GM18861 (cell line): ENCODE data around the gene ARMC7.
A peak's percentile ranks its signal among the peaks of the same experiment; 100 is the strongest.
"Not testable (repeated sequence)": the region's sequence is repeated elsewhere in the genome, so short reads cannot be mapped to it uniquely, and the experiment has no call there.

Source experiments
- ATAC-seq: cut with Tn5 transposase; IDR thresholded peaks from one replicate; pipeline ENCODE4 v1.9.1; 2021; ENCODE audit not compliant: unreplicated experiment

Gene ARMC7

GRCh38 chr17:75127936-75128335, 18.2 kb downstream of the ARMC7 start:
- ATAC-seq: not testable (repeated sequence)

GRCh38 chr17:75128694-75129505, 19.1 kb downstream of the ARMC7 start:
- ATAC-seq: no peak

GRCh38 chr17:75129576-75129975, 19.8 kb downstream of the ARMC7 start:
- ATAC-seq: no peak

- no peak for ATAC-seq
Measured at GRCh38 chr17:75130059-75130631, 20.4 kb downstream of the ARMC7 start.

- no peak for ATAC-seq
Measured at GRCh38 chr17:75130632-75131277, 21.0 kb downstream of the ARMC7 start.

- peak; percentile 66 for ATAC-seq
Measured at GRCh38 chr17:75131278-75132017, 21.7 kb downstream of the ARMC7 start, which contains the start of gene NT5C. Gene NT5C, minus strand, starts transcription at chr17:75131742. Its CDS starts 35 bp downstream, at chr17:75131707.

GRCh38 chr17:75132018-75133000, 22.5 kb downstream of the ARMC7 start:
- not testable (repeated sequence) for ATAC-seq

- ATAC-seq: no peak
Measured at GRCh38 chr17:75133001-75133400, 23.2 kb downstream of the ARMC7 start.

- ATAC-seq: not testable (repeated sequence)
Measured at GRCh38 chr17:75133607-75134347, 24.0 kb downstream of the ARMC7 start.

GRCh38 chr17:75135452-75135851, 25.7 kb downstream of the ARMC7 start:
- ATAC-seq: no peak

GRCh38 chr17:75135946-75136345, 26.2 kb downstream of the ARMC7 start:
- no peak for ATAC-seq

- not testable (repeated sequence) for ATAC-seq
Measured at GRCh38 chr17:75137762-75138161, 28.0 kb downstream of the ARMC7 start.

- ATAC-seq: no peak
Measured at GRCh38 chr17:75138519-75138918, 28.8 kb downstream of the ARMC7 start.

- ATAC-seq: no peak
Measured at GRCh38 chr17:75142236-75142971, 32.6 kb downstream of the ARMC7 start.

GRCh38 chr17:75144816-75145512, 35.2 kb downstream of the ARMC7 start:
- no peak for ATAC-seq

- ATAC-seq: no peak
Measured at GRCh38 chr17:75146592-75146991, 36.8 kb downstream of the ARMC7 start.

- ATAC-seq: no peak
Measured at GRCh38 chr17:75147878-75148546, 38.2 kb downstream of the ARMC7 start.

- no peak for ATAC-seq
Measured at GRCh38 chr17:75151930-75152329, 42.2 kb downstream of the ARMC7 start.
